OCI-LY7 (cell line): ENCODE results near the gene TNIK. TPM values are rescaled to one million over a fixed set of nuclear protein-coding genes. Genes with fewer than 3 reads are reported as not detected.

Experiments
- BruUV-seq: library from RNA; stranded (reverse); fragments of 400-500 nt; replicated peaks from 2 replicates; lab custom pipeline; 2021; lab: Mats Ljungman, UMichigan
- CTCF ChIA-PET: fragments of 300-600 bp; sonication (Branson Sonifier 250); formaldehyde crosslinking; loops from one replicate; lab custom pipeline; 2022; ENCODE audit warnings: antibody characterized with exemption; ENCODE audit not compliant: unreplicated experiment; lab: Charles Lee
- POLR2A ChIA-PET: fragments of 300-600 bp; sonication (Branson Sonifier 250); formaldehyde crosslinking; loops from one replicate; lab custom pipeline; 2022; ENCODE audit warnings: antibody characterized with exemption; lab: Charles Lee
- DNase-seq: peaks from one replicate; pipeline ENCODE4 v3.0.0-alpha.2; 2015; ENCODE audit warnings: low spot score
- H2AFZ ChIP-seq: fragments of 200-600 bp; sonication (generic), shearing (Covaris generic); 2 replicates; pipeline ENCODE4 v1.6.1; 2014; ENCODE audit warnings: mild to moderate bottlenecking, antibody characterized with exemption, low read length, moderate library complexity
- H3K27ac ChIP-seq: fragments of 200-600 bp; sonication (generic); 2 replicates; pipeline ENCODE4 v1.5.1; 2014; ENCODE audit warnings: mixed run types, low read depth, mild to moderate bottlenecking, moderate library complexity, low read length, inconsistent platforms; ENCODE audit not compliant: poor library complexity, severe bottlenecking
- H3K36me3 ChIP-seq: fragments of 200-600 bp; sonication (generic); 2 replicates; pipeline ENCODE4 v1.6.1; 2014; ENCODE audit warnings: mild to moderate bottlenecking, antibody characterized with exemption, low read length, moderate library complexity, mixed read lengths; ENCODE audit not compliant: insufficient read depth
- H3K4me1 ChIP-seq: fragments of 200-600 bp; sonication (generic); 2 replicates; pipeline ENCODE4 v1.5.1; 2014; ENCODE audit warnings: mild to moderate bottlenecking, low read length; ENCODE audit not compliant: insufficient read depth, poor library complexity, severe bottlenecking
- H3K4me2 ChIP-seq: fragments of 200-600 bp; sonication (generic); 2 replicates; pipeline ENCODE4 v1.6.1; 2014; ENCODE audit warnings: mild to moderate bottlenecking, low read length
- H3K4me3 ChIP-seq: fragments of 200-600 bp; sonication (generic); 2 replicates; pipeline ENCODE4 v1.5.1; 2014; ENCODE audit warnings: mild to moderate bottlenecking, low read depth, low read length; ENCODE audit not compliant: poor library complexity, severe bottlenecking
- H3K79me2 ChIP-seq: fragments of 200-600 bp; sonication (generic); 2 replicates; pipeline ENCODE4 v1.6.1; 2016; ENCODE audit warnings: low read depth, mild to moderate bottlenecking, low read length, moderate library complexity, mixed read lengths; ENCODE audit not compliant: insufficient read depth
- H3K9me2 ChIP-seq: fragments of 200-600 bp; sonication (generic); 2 replicates; pipeline ENCODE4 v1.6.1; 2016; ENCODE audit warnings: mild to moderate bottlenecking, low read length, mixed read lengths; ENCODE audit not compliant: insufficient read depth
- H3K9me3 ChIP-seq: fragments of 200-600 bp; sonication (generic); 2 replicates; pipeline ENCODE4 v1.6.1; 2014; ENCODE audit warnings: mild to moderate bottlenecking, mixed run types, low read length, mixed read lengths
- H4K20me1 ChIP-seq: fragments of 200-600 bp; sonication (generic); 2 replicates; pipeline ENCODE4 v1.6.1; 2014; ENCODE audit warnings: mild to moderate bottlenecking, antibody characterized with exemption, low read length, moderate library complexity, mixed read lengths; ENCODE audit not compliant: insufficient read depth
- EZH2phosphoT487 ChIP-seq: fragments of 200-600 bp; sonication (generic); IDR thresholded peaks from 2 replicates; pipeline ENCODE4 v1.6.1; 2018; ENCODE audit warnings: low read depth, borderline replicate concordance, mild to moderate bottlenecking, mixed run types, antibody characterized with exemption, low read length, moderate library complexity, mixed read lengths
- intact Hi-C: fragments of 100-400 bp; cut with micrococcal nuclease; formaldehyde crosslinking; loops from one replicate; pipeline ENCODE4 v1.10.0; 2022; ENCODE audit not compliant: unreplicated experiment
- total RNA-seq, 2 experiments: library from RNA; depleted of rRNA in 1 of 2; stranded (reverse); fragments of >200 nt in 1 of 2; shearing (Covaris generic) in 1 of 2; gene quantifications; 2 replicates each; pipeline ENCODE4 v1.2.3, GENCODE V29; 2014 to 2022
- TF ChIP-seq, protein P1 (sequence below): fragments of 200-600 bp; sonication (generic); conservative IDR thresholded peaks from 2 replicates; pipeline ENCODE4 v1.5.1; 2014; ENCODE audit warnings: mild to moderate bottlenecking, antibody characterized with exemption, low read length, moderate library complexity, mixed read lengths

The TNIK gene
- total RNA-seq, 2 experiments from 2014 or later: not detected

DNA sequence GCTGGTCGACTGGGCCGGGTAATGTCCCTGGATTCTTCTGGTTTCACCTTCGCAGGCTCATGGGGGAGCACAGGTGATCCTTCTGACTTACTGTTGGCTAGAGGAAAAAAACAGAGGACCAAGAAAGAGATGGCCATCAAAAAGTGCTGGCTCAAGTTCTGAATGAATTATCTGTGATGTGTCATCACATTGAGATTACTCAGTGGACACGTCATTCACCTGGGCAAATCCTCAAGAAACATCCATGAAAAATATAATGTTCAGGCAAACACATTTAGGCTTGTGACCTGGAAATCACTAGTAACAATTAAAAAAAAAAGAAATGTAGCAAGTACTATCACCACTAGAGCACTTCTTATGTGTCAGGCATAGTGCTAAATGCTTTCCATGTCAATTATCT, 352.1 kb downstream of the TNIK start:
- Histone ChIP-seq H3K4me2 (no peak overlapping the region), H3K4me1 (no peaks in the 10 kb centered on the region), H3K36me3 (no peaks in the 10 kb centered on the region), H2AFZ (no peak overlapping the region), H3K27ac (no peak overlapping the region), H4K20me1 (no peaks in the 10 kb centered on the region), H3K9me2 (no peaks in the 10 kb centered on the region), H3K79me2 (no peaks in the 10 kb centered on the region), H3K4me3 (no peak overlapping the region), H3K9me3 (no peaks in the 10 kb centered on the region)
- DNase-seq: no peak
- TF ChIP-seq, protein P1, sequence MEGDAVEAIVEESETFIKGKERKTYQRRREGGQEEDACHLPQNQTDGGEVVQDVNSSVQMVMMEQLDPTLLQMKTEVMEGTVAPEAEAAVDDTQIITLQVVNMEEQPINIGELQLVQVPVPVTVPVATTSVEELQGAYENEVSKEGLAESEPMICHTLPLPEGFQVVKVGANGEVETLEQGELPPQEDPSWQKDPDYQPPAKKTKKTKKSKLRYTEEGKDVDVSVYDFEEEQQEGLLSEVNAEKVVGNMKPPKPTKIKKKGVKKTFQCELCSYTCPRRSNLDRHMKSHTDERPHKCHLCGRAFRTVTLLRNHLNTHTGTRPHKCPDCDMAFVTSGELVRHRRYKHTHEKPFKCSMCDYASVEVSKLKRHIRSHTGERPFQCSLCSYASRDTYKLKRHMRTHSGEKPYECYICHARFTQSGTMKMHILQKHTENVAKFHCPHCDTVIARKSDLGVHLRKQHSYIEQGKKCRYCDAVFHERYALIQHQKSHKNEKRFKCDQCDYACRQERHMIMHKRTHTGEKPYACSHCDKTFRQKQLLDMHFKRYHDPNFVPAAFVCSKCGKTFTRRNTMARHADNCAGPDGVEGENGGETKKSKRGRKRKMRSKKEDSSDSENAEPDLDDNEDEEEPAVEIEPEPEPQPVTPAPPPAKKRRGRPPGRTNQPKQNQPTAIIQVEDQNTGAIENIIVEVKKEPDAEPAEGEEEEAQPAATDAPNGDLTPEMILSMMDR: no peak
- no peak for TF ChIP-seq EZH2phosphoT487
- BruUV-seq: no TSS peak
- intact Hi-C loops: no loop called here
- ChIA-PET POLR2A (no interaction called here), CTCF (no interaction called here)

DNA sequence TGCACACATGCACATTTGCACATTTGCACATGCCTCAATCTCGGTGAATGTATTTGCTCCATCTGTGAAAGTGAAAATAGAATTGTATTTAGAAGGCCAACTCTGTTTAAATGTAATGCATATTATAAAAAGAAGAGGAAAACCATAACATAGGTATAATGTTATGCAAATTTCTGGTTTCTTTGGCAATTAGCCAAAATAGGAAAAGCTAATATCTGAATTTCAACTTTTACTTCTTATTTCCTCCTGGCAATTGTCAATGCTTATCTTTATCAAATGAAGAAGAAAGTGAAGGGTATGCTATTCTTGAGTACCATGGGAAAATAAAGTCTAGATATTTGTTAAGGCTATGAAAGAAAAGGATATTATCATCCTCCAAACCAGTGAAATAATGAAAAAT, 357.0 kb downstream of the TNIK start:
- CTCF ChIA-PET: no interaction called here
- no peak overlapping the region for H2AFZ ChIP-seq
- H3K27ac ChIP-seq: no peak overlapping the region
- H3K4me1 ChIP-seq: no peaks in the 10 kb centered on the region
- no TSS peak for BruUV-seq
- no peaks in the 10 kb centered on the region for H3K79me2 ChIP-seq
- H3K9me2 ChIP-seq: no peaks in the 10 kb centered on the region
- intact Hi-C loops: no loop called here
- no peaks in the 10 kb centered on the region for H3K36me3 ChIP-seq
- H3K4me3 ChIP-seq: no peak overlapping the region
- no peaks in the 10 kb centered on the region for H3K9me3 ChIP-seq
- POLR2A ChIA-PET: no interaction called here
- no peak for DNase-seq
- no peaks in the 10 kb centered on the region; the same call in 1 of the 2 replicates for H4K20me1 ChIP-seq
- TF ChIP-seq, protein P1: no peak
- no peak for TF ChIP-seq EZH2phosphoT487
- H3K4me2 ChIP-seq: no peak overlapping the region

DNA sequence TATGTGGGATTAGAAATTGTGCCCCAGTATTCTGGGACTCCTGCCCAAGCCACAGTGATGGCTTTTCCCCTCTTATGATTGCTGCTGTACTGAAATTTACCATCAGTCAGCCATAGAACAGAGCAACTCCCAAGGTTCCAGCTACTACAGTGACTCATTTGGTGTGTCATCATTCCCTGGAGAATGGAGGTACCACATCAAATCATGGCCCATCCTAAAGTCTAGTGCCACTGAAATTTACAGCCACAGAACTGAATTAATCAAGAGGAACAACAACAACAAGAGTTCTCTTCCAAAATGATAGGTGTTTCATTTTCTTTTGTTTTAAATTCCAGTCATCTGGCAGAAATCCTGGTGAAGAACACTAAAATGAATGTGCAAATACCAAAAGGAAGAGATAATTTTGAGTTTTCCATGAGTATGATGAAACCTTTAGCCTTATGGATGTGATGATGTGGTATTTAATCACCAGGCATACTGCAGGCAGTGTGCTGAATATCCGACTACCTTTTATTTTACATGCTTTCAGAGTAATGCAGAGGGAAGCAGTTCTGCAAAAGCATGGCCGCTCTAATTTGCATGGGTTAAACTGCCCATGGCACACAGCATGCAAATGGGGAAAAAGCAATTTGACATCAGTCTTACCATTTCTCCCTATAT, 358.1 kb downstream of the TNIK start:
- POLR2A ChIA-PET: no interaction called here
- intact Hi-C loops: no loop called here
- BruUV-seq: no TSS peak

More for the DNA sequence above, 358.1 kb downstream of the TNIK start:
- Histone ChIP-seq H3K4me2 (no peak overlapping the region), H2AFZ (no peak overlapping the region), H3K9me2 (no peaks in the 10 kb centered on the region), H4K20me1 (no peaks in the 10 kb centered on the region; the same call in 1 of the 2 replicates), H3K9me3 (no peaks in the 10 kb centered on the region), H3K36me3 (no peaks in the 10 kb centered on the region), H3K4me1 (no peaks in the 10 kb centered on the region), H3K4me3 (no peak overlapping the region), H3K79me2 (no peaks in the 10 kb centered on the region), H3K27ac (no peak overlapping the region)
- no peak for DNase-seq
- TF ChIP-seq, protein P1: no peak
- no peak for TF ChIP-seq EZH2phosphoT487
- CTCF ChIA-PET: no interaction called here
